ENCODE results near the gene KANSL1.
"Not testable (repeated sequence)": the region's sequence is repeated elsewhere in the genome, so short reads cannot be mapped to it uniquely, and the experiment has no call there.

KANSL1 gene

DNA sequence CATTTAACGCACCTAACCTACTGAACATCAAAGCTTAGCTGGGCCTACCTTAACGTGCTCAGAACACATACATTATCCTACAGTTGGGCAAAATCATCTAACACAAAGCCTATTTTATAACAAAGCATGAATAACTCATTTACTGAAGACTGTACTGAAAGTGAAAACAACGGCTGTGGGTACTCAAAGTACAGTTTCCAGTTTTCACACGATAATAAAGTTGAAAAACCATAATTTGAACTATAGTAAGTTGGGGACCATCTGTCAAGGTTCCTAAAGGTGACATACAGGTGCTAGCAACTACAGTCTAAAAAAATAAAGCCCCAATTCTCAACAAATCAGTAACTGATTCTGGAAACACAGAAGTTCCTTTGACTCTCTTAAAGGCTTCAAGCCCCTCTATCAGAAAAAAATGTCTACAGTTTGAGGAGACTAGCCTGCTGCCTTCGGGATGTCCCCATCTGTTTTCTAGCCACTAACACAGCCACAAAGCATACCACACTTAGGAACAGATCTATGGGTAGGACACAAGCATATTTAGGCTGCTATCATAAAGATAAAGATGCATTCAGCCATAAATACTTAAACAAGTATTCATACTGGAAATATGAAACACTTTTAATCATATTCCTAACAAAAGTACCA, 71.3 kb downstream of the KANSL1 start:
- in situ Hi-C loops (cut with HindIII; ENCODE audit: low pct_unique_long_range_greater_than_20kb, low sequenced_read_pairs) = no loop called here
- no peak for TF ChIP-seq JUND (IDR thresholded peaks at IDR 0.05; ENCODE audit: low read depth)
- DNase-seq (ENCODE audit: low read depth in 1 of 2, low spot score in 1 of 2) = no peak

GRCh38 chr17:46121165-46121764, 72.0 kb downstream of the KANSL1 start:
- in situ Hi-C loops (cut with HindIII; ENCODE audit: low pct_unique_long_range_greater_than_20kb, low sequenced_read_pairs) = no loop called here
- no peak for DNase-seq (ENCODE audit: low read depth in 1 of 2, low spot score in 1 of 2)
- TF ChIP-seq JUND (IDR thresholded peaks at IDR 0.05; ENCODE audit: low read depth) = no peak

GRCh38 chr17:46120537-46120936, 72.7 kb downstream of the KANSL1 start:
- no peak for TF ChIP-seq JUND (IDR thresholded peaks at IDR 0.05; ENCODE audit: low read depth)
- in situ Hi-C loops (cut with HindIII; ENCODE audit: low pct_unique_long_range_greater_than_20kb, low sequenced_read_pairs) = no loop called here
- DNase-seq (ENCODE audit: low read depth in 1 of 2, low spot score in 1 of 2) = no peak

GRCh38 chr17:46120078-46120477, 73.2 kb downstream of the KANSL1 start:
- no peak for TF ChIP-seq JUND (IDR thresholded peaks at IDR 0.05; ENCODE audit: low read depth)
- DNase-seq (ENCODE audit: low read depth in 1 of 2, low spot score in 1 of 2) = no peak
- in situ Hi-C loops (cut with HindIII; ENCODE audit: low pct_unique_long_range_greater_than_20kb, low sequenced_read_pairs) = no loop called here

DNA sequence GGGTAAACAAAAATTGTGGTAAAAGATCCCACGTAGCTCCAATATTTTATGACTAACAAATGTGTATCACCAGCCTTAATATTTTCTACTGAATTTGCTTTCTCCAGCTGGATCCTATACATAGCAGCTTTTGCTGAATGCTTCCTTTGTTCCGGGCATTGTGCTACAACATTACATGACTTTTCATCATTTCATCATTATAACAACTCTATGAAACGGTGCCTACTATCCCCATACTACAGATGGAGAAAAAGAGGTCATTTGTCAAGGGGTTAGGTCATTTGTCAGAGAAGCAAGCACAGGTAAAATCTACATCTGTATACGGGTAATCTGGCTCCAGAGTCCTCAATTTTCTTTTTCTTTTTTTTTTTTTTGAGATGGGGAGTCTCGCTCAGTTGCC, 74.3 kb downstream of the KANSL1 start:
- no peak for TF ChIP-seq JUND (IDR thresholded peaks at IDR 0.05; ENCODE audit: low read depth)
- in situ Hi-C loops (cut with HindIII; ENCODE audit: low pct_unique_long_range_greater_than_20kb, low sequenced_read_pairs) = no loop called here
- DNase-seq (ENCODE audit: low read depth in 1 of 2, low spot score in 1 of 2) = no peak

GRCh38 chr17:46117850-46118696, 75.2 kb downstream of the KANSL1 start:
- in situ Hi-C loops (cut with HindIII; ENCODE audit: low pct_unique_long_range_greater_than_20kb, low sequenced_read_pairs) = no loop called here
- no peak for DNase-seq (ENCODE audit: low read depth in 1 of 2, low spot score in 1 of 2)
- TF ChIP-seq JUND (IDR thresholded peaks at IDR 0.05; ENCODE audit: low read depth) = no peak

DNA sequence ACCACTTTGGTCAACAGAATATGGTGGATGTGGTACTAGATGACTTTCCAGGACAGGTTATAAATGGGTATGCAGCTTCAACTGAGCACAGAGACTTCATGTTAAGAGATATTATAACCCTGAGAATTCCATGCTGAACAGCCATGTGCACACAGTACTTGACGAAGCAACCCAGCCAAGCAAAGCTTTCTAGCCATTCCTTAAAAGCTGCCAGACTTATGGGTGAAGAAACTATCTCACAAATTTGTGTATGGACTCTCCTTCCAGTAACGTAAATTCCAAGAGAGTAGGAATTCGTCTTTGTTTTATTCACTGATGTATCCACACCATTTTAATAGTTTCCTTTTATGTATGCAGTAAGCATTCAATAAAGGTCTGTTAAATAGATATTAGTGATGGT, 76.1 kb downstream of the KANSL1 start:
- in situ Hi-C loops (cut with HindIII; ENCODE audit: low pct_unique_long_range_greater_than_20kb, low sequenced_read_pairs) = no loop called here
- TF ChIP-seq JUND (IDR thresholded peaks at IDR 0.05; ENCODE audit: low read depth) = no peak
- no peak for DNase-seq (ENCODE audit: low read depth in 1 of 2, low spot score in 1 of 2)

DNA sequence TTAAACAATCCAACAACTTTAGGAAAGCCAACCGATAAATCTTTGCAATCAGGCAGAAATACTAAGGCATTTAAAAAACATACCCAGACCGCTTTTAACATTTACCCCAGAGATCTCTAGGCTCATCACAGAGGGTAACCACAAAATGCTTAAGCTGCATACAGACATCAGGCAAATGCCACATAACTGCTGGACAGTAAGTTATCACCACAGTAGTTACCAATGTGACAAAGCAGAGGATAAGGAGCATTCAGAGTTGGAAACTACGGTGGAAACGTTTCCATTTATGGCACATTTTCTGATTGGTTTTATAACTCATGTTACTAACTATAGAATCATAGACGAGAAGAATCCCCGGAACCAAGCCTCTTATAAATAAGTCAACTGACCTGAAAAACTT, 77.5 kb downstream of the KANSL1 start:
- in situ Hi-C loops (cut with HindIII; ENCODE audit: low pct_unique_long_range_greater_than_20kb, low sequenced_read_pairs) = no loop called here
- no peak for TF ChIP-seq JUND (IDR thresholded peaks at IDR 0.05; ENCODE audit: low read depth)
- DNase-seq (ENCODE audit: low read depth in 1 of 2, low spot score in 1 of 2) = no peak

DNA sequence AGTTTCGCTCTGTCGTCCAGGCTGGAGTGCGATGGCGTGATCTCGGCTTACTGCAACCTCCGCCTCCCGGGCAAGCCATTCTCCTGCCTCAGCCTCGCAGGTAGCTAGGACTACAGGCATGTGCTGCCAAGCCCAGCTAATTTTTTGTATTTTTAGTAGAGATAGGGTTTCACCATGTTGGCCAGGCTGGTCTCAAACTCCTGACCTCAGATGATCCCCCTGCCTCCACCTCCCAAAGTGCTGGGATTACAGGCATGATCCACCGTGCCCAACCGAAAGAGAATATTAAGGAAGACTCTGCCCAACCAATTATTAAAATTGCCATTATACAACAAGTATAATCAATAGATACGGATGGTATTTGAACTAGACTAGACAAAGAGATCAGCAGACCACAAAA, 82.0 kb downstream of the KANSL1 start:
- DNase-seq (ENCODE audit: low read depth in 1 of 2, low spot score in 1 of 2); in situ Hi-C loops (cut with HindIII; ENCODE audit: low pct_unique_long_range_greater_than_20kb, low sequenced_read_pairs): not testable (repeated sequence)

GRCh38 chr17:46110219-46110618, 83.0 kb downstream of the KANSL1 start:
- no peak for TF ChIP-seq JUND (IDR thresholded peaks at IDR 0.05; ENCODE audit: low read depth)
- DNase-seq (ENCODE audit: low read depth in 1 of 2, low spot score in 1 of 2) = no peak
- in situ Hi-C loops (cut with HindIII; ENCODE audit: low pct_unique_long_range_greater_than_20kb, low sequenced_read_pairs) = no loop called here

DNA sequence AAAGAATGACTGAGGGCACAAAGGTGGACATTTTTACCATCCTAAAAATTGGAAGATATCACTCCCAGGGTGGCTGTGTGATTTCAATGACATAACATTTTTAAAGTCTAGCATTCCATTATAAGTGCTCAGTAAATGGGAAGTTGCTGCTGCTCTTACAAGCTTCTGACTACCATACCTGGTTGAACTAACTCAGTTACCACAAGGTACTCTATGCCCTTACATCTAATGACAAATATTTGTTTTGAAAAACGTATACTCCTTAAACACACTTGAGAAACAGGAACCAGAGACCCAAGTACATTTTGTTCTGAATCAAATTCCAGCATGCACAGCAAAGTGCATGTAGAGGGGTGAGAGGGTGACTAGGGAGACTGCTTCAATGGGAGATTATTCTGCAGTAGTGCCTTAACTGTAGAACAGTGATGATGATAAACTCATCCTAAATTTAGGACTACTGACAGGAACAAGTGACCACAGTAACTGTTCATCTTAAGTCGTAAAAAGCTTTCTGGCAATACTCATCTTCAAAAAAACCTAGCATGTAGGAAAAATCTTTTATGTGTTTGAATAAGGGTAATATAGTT, 83.5 kb downstream of the KANSL1 start:
- in situ Hi-C loops (cut with HindIII; ENCODE audit: low pct_unique_long_range_greater_than_20kb, low sequenced_read_pairs) = no loop called here
- DNase-seq (ENCODE audit: low read depth in 1 of 2, low spot score in 1 of 2) = peak in 1 of 2 experiments; percentile 36
- TF ChIP-seq JUND (IDR thresholded peaks at IDR 0.05; ENCODE audit: low read depth) = no peak

DNA sequence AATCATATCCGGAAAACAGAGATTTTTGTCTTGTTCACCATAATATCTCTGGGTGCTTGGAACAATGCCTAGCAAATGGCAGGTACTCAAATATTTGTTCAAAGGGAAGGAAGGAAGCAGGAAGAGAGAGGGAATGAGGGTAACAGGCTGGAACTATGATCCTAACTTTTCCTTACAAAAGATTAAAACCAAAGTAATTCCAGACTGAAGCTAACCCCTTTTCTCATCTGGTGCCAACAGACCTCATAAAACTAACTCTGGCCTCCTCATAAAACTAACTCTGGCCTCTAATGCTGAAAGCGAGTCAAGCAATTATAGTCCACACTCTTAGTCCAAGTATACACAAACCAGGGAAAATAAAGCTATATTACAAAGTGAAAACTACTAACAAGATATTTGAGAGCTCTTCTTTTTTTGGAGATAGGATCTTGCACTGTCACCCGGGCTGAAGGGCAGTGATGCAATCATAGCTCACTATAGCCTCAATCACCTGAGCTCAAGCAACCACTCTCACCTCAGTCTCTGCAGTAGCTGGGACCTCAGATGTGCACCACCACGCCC, 84.6 kb downstream of the KANSL1 start:
- in situ Hi-C loops (cut with HindIII; ENCODE audit: low pct_unique_long_range_greater_than_20kb, low sequenced_read_pairs) = no loop called here
- no peak for TF ChIP-seq JUND (IDR thresholded peaks at IDR 0.05; ENCODE audit: low read depth)
- peak in 1 of 2 experiments; percentile 43 for DNase-seq (ENCODE audit: low read depth in 1 of 2, low spot score in 1 of 2)
